ENCODE measurements around the gene ZNF532. TPM values are rescaled to one million over a fixed set of nuclear protein-coding genes. Genes with fewer than 3 reads are reported as not detected.

ZNF532 gene
- total and polyA plus RNA-seq, 2 donors from 2014 or later, result 5.7 to 76.3 TPM

GRCh38 chr18:58887613-58887963 is 22.9 kb downstream of the ZNF532 start:
- FAIRE-seq, result no peak
- H3K27ac ChIP-seq (ENCODE audit: low read depth in 2 of 2, low read length in 2 of 2), result peak overlapping the region; percentile 47 to 71
- peak in 2 of 5 donors; percentile 56 to 86 for DNase-seq

GRCh38 chr18:58891776-58892175 is 27.1 kb downstream of the ZNF532 start:
- intact Hi-C loops (cut with DNase I), result no loop called here
- peaks cover 0 to 2% (median 0%) of the 10 kb centered on the region in 3 donors for H3K36me3 ChIP-seq (ENCODE audit: control insufficient read depth in 2 of 3, insufficient read depth in 3 of 3, low read length in 3 of 3)
- no peak for DNase-seq

More at GRCh38 chr18:58887613-58887963, 22.9 kb downstream of the ZNF532 start:
- Histone ChIP-seq H3K4me3 (ENCODE audit: low read length in 3 of 3) (peak overlapping the region in 2 of 3 donors; percentile 6 to 37), H3K9ac (ENCODE audit: low read length in 3 of 3) (peak overlapping the region in 1 of 3 donors; percentile 62), H3K4me1 (ENCODE audit: control insufficient read depth in 2 of 3, insufficient read depth in 2 of 3, low read depth in 1 of 3, low read length in 3 of 3) (peaks cover 0 to 10% (median 9%) of the 10 kb centered on the region in 3 donors), H3K36me3 (ENCODE audit: control insufficient read depth in 2 of 3, insufficient read depth in 3 of 3, low read length in 3 of 3) (peaks cover 0 to 2% (median 0%) of the 10 kb centered on the region in 3 donors), H3K27me3 (ENCODE audit: control insufficient read depth, insufficient read depth, low read length) (no peaks in the 10 kb centered on the region), H3K9me3 (ENCODE audit: control insufficient read depth in 2 of 3, insufficient read depth in 1 of 3, low read length in 3 of 3) (no peaks in the 10 kb centered on the region)
- intact Hi-C loops (cut with DNase I), result no loop called here
- TF ChIP-seq CTCF (IDR thresholded peaks at IDR 0.05; ENCODE audit: borderline replicate concordance, extremely low read depth, insufficient read depth), result no peak

GRCh38 chr18:58892488-58892887 is 27.8 kb downstream of the ZNF532 start:
- H3K4me1 ChIP-seq (ENCODE audit: control insufficient read depth in 2 of 3, insufficient read depth in 2 of 3, low read depth in 1 of 3, low read length in 3 of 3), result peaks cover 0 to 12% (median 0%) of the 10 kb centered on the region in 3 donors
- intact Hi-C loops (cut with DNase I), result no loop called here
- no peaks in the 10 kb centered on the region for H3K9me3 ChIP-seq (ENCODE audit: control insufficient read depth in 2 of 3, insufficient read depth in 1 of 3, low read length in 3 of 3)
- no peak for TF ChIP-seq CTCF (IDR thresholded peaks at IDR 0.05; ENCODE audit: borderline replicate concordance, extremely low read depth, insufficient read depth)
- no peak overlapping the region for H3K4me3 ChIP-seq (ENCODE audit: low read length in 3 of 3)
- no peak for FAIRE-seq
- no peak overlapping the region for H3K9ac ChIP-seq (ENCODE audit: low read length in 3 of 3)
- H3K27ac ChIP-seq (ENCODE audit: low read depth in 2 of 2, low read length in 2 of 2), result peak overlapping the region in 1 of 2 donors; percentile 23
- peaks cover 0 to 2% (median 0%) of the 10 kb centered on the region in 3 donors for H3K36me3 ChIP-seq (ENCODE audit: control insufficient read depth in 2 of 3, insufficient read depth in 3 of 3, low read length in 3 of 3)
- DNase-seq, result no peak
- no peaks in the 10 kb centered on the region for H3K27me3 ChIP-seq (ENCODE audit: control insufficient read depth, insufficient read depth, low read length)

More at GRCh38 chr18:58891776-58892175, 27.1 kb downstream of the ZNF532 start:
- no peaks in the 10 kb centered on the region for H3K27me3 ChIP-seq (ENCODE audit: control insufficient read depth, insufficient read depth, low read length)
- peak overlapping the region in 2 of 3 donors; percentile 21 to 24 for H3K4me3 ChIP-seq (ENCODE audit: low read length in 3 of 3)
- no peak for TF ChIP-seq CTCF (IDR thresholded peaks at IDR 0.05; ENCODE audit: borderline replicate concordance, extremely low read depth, insufficient read depth)
- H3K9me3 ChIP-seq (ENCODE audit: control insufficient read depth in 2 of 3, insufficient read depth in 1 of 3, low read length in 3 of 3), result no peaks in the 10 kb centered on the region
- FAIRE-seq, result no peak
- H3K27ac ChIP-seq (ENCODE audit: low read depth in 2 of 2, low read length in 2 of 2), result peak overlapping the region in 1 of 2 donors; percentile 3
- peak overlapping the region in 1 of 3 donors; percentile 1 for H3K9ac ChIP-seq (ENCODE audit: low read length in 3 of 3)
- H3K4me1 ChIP-seq (ENCODE audit: control insufficient read depth in 2 of 3, insufficient read depth in 2 of 3, low read depth in 1 of 3, low read length in 3 of 3), result peaks cover 0 to 14% (median 4%) of the 10 kb centered on the region in 3 donors
